ENCODE results near the gene EFNA2.

The EFNA2 gene

DNA sequence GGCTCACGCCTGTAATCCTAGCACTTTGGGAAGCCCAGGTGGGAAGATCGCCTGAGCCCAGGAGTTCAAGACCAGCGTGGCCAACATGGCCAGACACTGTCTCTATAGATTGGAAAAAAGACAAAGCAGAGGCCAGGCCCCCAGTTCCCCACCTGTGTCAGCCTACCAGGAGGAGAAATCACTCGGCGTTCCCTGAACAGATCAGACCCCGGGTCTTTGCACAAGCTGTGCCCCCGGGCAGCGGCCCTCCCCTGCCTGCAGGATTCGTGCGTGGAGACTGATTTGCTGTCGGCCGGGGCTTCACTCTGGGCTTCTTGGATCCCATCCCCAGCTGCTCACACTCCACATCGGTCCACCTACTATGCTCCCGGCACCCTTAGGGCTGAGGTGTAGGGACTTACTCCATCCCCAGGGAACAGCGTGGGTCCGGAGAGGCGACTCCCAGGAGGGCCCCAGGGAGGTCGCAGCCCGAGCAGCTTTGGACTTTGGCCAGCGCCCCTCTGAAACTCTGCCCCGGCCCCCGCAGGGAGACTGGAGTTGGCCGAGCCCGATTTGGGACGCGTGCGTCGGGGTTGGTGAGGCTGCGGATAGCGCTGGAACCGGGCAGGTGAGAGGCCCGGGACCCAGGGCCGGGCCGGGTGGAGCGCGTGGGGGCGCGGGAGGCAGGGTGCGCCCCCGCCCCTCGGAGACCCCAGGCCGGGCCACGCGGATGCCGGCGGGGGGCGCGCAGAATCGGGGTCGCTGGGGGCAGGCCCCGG lies 515 bp upstream of the EFNA2 start:
- no peak for DNase-seq

DNA sequence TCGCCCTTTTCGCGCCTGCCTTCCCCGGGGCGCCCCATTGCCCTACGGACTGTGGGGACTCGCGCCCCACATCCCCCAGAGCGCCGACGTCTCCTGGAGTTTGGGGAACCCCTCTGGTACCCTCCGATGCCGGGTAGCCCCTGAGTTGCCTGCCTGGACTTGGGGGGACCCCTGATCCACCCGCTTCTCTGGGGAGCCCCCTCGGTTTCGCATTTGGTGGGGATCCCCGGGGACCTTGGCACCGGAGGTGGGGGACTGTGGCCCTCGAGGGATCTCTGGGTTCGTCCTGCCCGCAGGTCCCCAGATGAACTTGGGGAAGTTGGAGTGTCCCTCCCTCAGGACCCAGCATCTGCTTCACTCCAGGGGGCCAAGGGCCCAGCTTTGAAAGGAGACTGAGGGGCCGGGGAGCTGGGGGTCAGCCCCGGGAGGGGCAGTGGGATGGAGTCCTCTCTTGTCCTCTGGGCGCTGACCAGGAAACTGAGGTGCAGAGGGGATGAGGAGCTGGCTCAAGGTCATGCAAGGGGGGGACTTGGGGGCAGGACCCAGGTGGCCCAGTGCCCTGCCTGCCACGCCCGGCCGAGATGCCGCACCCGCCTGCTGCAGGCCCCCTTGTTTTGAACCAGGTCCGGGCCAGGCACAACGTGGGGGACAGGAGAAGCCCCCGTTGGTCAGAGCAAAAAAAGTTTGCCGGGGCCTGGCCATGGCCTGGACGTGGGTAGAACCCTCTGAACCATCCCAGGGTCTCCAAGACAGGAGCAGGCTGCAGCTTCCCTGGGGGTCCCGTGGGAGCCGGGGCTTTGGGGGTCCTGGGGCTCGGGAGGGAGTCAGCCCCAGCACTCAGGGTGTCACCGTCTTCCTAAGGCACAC lies 1.0 kb downstream of the EFNA2 start:
- DNase-seq, result no peak

DNA sequence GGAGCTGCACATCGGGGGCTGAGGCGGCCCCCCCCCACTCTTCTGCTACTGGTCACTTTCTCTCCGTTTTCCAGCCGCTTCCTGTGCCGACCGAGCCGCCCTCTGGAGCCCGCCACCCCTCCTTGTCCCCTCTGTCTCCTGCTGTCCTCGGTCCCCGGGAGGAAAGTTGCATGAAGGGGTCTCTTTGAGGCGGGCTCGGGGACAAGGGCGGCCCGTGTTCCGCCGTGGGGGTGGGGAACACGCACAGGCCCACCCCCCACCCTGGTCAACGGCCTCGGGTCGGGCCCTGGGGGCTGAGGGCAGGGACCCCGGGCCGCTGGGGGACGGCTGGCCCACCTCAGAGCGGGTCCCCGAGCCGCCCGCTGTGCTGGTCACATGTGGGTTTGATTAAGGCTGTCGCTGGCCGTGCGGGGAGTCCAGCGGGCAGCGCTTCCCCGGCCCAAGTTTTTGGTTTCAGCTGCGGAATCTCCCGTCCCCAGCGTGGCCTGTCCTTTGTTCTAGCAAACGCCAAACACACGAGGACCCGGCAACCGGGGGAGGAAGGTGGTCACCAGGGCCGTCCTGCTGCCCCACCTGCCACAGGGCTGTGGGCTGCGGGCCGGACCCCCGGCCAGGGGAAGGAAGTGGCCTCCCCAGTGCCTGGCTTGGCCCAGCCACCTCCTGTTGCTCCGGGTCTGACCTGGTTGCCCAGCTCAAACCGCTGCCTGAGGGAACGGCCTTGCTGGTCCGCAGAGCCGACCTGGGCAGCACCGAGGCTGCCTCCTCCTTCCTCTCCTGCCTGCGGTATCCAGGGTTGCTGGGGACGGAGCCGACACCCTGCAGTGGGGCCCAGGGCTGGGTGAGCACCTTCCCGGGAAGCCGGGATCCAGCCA lies 1.9 kb downstream of the EFNA2 start:
- DNase-seq, result no peak

DNA sequence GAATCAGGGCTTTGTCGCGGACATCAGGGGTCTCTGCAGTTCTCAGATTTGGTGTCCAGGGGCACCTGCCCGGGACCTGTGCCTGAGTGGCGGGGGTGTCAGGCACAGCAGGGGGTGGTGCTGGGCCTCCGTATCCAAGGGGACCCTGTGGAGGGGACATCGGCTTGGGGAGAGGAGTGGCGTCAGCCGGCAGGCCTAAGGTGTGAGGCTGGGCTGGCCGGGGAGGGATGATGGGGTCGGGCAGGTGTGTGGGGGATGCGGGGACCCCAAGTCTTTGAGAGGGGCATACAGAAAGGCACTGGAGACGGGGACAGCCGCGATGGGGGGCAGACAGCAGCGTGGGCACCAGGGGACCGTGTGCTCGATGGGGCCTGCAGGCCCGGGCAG lies 2.5 kb downstream of the EFNA2 start:
- DNase-seq, result no peak

DNA sequence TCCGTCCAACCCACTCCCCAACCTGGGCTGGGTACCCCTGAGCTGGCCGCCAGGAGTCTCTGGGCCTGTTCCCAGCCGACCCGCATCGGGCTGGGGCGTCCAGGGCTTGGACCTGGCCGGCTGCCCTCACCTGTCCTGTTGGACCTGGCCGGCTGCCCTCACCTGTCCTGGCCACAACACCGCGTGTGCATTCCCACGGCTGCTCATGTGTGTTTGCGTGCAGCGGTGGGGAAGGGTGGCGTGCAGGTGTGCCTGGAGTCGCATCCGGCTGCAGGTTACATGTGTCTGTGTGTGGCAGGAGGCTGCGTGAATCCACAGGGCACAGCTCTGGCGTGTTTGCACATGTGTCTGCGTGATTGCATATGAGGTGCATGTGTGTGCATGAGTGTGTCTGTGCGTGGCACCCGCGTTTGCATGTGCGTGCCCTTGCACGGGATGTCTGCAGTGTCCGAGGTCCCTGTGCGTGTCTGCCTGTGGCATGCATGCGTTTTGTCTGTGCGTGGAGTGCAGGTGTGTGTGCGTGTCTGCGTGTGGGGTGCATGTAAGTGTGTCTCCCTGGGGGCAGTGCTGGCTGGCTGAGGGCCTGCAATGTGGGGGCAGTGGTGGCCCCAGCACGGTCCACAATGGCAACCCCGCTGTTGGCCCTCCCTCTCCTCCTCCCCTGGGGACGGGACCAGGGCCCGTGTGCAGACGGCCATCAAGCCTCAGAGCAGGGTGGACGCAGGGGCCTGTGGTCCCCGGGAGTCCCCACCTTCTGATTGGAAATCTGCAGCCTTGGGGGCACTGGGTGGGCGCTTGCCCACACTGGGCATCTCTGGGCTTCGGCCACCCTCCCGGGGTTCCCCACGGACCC lies 3.4 kb downstream of the EFNA2 start:
- DNase-seq, result no peak

DNA sequence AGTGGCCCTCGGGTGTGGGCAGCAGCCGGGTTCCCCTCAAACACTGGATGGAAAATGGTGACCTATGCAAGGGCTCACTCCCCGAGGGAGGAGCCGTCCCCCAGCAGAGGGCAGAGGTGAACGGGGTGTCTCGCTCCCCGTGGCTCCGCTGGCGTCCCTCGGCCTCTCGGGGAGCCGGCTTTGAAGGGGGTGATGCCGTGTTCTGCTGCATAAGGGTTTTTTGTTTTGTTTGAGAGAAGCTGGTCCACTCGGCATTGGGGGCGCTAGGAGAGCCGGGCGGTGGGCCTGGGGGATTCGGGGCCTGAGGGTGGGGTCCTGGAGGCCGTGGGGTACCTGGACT lies 4.0 kb downstream of the EFNA2 start:
- no peak for DNase-seq

DNA sequence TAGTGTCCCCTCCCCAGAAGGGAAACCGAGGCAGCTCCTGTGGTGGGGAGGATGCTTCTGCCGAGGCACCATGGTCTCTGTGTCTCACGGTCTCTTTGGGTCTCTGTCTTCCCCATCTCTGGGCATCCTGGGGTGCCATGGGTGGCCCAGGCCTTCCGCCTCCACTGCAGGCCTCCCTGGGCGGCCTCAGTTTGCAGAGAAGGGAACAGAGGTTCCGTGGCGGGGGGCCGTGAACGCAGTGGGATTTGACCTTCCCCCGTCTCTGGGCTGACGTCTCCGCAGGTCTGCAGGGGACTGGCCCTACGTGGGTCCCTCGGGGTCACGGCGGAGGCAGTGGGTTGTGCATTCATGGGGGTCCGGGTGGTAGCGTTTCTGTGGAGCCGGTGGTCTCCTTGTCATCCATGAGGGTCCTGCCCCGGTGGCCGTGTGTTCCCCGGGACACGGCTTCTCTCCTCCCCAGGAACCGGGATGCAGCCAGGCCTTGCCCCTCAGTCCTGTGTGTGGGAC lies 4.6 kb downstream of the EFNA2 start:
- no peak for DNase-seq

DNA sequence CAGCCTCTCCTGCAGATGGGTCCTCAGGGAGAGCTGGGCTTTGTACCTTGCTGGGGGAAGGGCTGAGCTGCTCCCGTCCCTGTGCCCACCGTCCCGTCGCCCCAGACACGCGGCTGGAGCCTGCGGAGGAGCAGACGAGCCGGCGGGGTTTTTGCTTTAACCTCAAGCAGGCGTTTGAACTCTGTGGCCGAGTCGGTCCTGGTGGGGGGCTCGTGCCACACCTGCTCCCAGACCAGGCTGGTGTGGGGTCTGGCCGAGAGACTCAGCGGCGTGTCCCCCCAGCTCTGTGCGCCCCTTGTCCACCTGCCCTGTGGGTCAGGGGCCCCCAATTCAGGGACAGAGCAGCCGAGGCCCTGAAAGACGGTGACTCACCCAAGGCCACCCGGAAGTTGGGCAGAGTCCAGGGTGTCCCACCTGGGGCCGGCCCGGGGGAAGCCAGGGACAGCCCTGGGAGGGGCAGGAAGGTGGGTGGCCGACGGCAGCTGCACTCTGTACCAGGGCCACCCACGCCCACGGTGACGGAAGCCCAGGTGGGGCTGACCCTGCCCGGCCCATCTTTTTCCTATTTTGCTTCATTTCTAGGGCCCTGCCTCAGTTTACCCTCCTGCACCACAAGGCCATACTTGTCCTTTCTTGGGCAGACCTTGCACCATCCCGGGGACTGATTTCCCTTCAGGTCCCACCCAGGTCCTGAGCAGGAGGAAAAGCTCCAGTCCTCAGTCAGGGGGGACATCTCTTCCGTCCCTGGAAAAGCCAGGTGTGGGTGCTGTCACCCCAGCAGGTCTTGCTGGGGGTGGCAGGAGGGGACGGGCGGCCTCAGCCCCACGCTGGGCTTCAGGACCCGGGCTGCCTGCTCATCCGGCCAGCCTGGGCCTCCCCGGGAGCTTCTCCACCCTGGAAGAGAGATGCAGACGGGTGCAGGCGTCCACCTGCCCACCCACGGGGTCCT lies 5.3 kb downstream of the EFNA2 start:
- DNase-seq, result no peak

DNA sequence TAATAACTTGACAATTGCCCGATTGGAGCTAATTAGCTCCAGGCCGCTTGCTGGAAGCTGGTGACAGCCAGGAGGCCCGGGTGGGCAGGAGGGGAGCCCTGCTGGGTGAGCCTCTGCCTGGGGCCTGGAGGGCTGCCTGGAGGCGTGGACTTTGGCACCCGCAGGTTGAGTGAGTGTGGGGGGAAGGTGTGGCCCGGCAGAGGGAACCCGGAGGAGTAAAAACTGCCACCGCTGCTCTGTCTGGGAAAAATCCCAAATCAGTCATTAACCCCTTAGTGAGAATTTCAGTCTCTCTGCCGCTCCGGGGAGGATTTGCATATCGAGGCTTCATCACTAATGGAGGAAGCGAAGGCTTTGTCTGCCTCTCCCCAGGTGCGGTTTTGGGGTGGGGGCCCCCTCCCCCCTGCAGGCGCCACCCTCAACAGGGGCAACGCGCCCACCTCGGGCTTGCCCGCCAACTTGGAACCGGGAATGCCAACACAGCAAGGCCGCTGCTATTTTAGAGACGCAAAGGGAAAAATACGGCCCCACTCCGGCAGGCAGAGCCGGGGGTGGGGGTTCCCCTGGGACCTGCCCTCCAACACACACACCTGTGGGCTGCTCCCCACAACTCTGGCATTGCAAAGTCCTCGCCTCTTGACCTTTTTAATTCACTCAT lies 6.2 kb downstream of the EFNA2 start:
- DNase-seq, result no peak

DNA sequence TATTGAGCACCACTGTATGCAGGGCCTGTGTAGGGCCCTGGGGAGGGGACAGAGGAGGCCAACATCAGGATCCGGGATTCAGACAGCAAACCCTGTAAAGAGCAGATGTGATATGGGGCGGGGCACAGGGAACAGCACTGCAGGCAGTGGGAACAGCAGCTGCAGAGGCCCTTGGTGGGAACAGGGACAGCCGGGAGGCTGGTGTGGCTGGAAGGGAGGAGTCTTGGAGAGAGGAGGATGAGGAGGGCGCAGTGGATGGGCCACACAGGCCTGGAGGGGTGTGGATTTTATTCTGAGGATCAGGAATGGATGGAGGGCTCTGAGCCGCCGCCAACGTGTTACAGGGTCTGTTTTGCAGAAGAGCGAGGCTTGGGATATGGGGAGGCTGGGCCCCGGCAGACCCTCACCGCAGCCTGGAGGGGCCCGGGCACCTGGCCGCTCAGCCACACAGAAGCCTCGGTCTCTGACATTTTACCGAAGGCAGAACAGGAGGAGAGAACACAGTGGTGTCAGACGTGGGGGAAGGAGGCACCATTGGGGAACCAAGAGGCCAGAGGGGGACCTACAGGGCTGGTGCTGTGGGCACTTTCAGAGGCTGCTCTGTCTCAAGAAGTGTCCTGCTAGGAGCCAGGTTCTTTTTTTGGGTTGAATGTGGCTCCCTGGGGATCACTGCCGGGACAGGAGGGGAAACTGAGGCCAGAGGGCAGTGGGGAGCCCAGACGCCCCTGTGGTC lies 6.9 kb downstream of the EFNA2 start:
- DNase-seq, result no peak

DNA sequence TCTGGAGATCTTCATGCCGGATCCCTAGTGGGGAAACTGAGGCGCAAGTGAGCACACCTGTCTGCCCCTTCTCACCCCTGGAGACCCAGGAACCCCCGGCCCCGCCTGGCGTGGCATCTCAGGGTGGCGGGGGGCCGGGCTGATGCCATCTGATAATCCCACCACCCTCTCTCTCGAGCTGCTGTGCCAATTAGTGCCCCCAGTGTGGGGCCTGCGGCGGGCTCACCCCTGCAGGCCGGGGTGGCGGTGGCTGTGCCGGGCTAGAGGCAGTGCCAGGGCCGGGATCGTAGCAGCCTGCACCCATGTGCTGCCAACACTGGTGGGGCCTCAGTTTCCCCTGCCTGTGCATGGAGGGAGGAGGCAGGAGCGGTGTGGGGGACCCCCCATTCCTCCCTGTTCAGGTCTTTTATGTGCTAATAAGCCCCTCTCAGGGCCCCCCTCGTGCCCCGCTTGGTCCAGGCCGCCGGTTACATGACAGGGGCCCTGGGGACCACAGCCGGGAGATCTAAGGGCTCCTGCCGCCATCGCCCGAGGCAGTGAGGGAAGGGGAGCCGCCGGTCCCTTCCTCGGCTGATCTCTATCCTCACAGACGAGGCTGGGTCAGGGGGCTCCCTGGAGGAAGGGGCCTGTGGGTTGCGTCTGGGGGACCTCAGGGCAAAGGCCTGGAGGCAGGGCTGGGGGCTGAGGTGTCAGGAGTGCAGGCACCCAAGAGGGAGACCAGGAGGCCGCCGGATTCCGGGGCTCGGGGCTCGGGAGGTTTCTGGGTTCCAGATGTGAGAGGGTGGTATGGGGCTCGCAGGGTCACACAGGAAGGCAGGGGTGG lies 8.3 kb downstream of the EFNA2 start:
- no peak for DNase-seq

DNA sequence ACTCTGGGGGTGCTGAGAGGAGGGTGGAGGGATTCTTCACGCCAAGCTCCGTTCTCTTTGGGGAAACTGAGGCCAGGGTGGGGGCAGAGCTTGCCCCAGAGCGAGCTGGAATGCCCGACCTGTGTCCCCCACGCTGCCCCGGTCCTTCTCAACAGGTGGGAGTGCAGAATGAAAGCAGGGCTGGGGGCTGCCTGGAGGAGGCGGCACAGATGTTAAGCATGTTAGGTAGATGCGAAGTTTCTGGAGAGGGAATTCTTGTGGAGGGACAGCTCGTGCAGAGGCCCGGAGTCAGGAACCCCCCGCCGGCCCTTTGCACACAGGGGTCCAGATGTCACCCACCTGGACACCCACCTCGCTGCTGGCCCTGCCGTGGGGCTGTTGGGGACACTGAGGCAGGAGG lies 9.0 kb downstream of the EFNA2 start:
- no peak for DNase-seq

DNA sequence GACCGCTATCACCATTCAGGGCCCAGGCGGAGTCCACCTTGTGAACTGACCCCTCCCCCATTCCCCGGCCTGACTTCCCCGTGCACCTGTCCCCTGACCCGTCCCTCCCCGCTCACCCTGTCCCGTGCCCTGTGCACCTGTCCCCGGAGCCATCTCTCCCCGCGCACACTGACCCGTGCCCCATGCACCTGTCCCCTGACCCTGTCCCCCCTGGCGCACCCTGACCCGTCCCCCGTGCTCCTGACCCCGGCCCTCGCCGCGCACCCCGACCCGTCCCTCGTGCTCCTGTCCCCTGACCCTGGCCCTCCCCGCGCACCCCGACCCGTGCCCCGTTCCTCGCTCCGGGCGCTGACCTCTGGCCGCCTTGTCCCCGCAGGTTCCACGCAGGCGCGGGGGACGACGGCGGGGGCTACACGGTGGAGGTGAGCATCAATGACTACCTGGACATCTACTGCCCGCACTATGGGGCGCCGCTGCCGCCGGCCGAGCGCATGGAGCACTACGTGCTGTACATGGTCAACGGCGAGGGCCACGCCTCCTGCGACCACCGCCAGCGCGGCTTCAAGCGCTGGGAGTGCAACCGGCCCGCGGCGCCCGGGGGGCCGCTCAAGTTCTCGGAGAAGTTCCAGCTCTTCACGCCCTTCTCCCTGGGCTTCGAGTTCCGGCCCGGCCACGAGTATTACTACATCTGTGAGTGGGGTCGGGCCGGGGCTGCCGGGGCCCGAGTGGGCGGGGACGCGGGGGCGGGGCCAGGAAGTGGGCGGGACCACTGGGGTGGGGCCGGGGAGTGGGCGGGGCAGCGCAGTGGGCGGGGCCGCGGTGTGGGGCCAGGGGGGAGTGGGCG lies 9.7 kb downstream of the EFNA2 start:
- DNase-seq, result no peak

DNA sequence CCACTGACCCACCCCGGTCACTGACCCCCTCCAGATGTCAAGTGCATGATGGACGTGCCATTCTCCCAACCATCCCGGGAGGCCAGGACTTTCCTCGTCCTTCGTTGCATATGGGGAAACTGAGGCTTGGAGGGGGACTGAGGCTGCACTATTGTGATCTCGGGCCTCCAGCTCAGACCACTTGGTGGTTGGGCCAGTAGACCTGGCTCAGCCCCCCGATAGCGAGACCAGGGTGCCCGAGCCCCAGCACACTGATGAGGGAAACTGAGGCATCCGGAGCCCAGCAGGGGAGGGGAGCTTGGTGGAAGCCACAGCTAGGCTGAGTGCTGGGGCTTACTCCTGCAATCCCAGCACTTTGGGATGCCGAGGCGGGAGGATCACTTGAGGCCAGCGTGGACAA lies 10.4 kb downstream of the EFNA2 start:
- DNase-seq, result no peak

DNA sequence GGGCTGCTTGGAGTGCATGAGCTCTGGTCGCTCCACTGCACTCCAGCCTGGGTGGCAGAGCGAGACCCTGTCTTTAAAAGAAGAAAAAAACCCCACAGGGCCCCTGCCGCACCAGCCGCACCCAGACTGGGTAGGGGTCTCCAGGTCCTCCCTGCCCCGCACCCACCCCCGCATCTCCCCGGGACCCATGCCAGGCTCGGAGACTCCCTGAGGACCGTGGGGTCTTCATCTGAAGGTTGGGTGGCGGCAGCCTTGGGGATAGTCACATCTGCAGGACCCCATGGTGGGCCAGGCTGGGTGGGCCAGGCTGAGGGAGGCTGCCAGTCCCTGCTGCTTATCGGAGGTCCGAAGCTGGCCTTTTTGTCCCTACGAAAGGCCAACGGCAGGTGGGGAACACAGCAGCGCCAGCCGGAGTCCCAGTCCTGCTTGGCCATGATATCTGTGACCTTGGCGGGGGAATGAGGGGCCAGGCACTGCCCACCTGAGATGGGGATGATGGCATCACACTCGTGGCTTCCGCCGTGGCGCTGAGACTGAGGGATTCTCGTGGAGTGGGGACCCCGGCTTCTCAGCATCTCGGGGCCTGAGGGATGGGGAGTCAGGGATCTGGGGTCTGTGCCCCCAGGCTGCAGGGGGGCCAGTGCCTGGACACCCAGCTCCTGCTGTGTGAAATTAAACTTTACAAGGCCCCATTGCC lies 11.1 kb downstream of the EFNA2 start:
- no peak for DNase-seq

DNA sequence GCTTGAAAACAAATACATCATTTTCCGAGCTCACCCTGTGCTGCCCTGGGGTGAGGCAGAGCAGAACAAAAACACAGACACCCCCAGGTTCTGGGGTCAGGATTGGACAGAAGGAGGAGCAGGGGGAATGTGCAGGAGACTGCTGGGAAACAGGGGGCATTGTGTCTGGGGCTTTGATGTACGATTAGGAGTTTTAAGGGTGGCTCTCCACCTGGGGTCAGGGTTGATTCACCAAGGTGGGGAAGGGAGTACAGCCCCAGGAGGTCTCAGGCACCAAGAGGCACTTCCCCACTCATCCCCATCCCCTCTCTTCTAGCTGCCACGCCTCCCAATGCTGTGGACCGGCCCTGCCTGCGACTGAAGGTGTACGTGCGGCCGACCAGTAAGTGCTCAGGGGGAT lies 12.6 kb downstream of the EFNA2 start:
- DNase-seq, result no peak

DNA sequence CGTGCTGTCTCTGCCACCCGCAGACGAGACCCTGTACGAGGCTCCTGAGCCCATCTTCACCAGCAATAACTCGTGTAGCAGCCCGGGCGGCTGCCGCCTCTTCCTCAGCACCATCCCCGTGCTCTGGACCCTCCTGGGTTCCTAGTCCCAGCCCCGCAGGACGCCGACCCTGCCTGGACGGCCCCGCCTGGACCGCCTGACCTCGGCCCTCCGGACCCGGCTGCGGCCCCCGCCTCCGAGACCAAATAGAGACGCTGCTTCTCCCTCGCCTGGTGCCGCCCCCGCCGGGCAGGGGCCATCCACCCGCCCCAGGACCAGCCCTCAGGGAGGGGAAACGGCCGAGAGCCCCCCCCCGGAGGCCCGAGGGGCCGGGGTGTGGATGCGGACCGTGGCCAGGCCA lies 14.1 kb downstream of the EFNA2 start:
- no peak for DNase-seq
